ENCODE results near the gene MT1E.
"Not testable (repeated sequence)": the region's sequence is repeated elsewhere in the genome, so short reads cannot be mapped to it uniquely, and the experiment has no call there.

The MT1E gene

GRCh38 chr16:56607109-56607618 lies 18.4 kb upstream of the MT1E start:
- peak; percentile 94 to 95 for DNase-seq (ENCODE audit: low read depth in 2 of 2)

GRCh38 chr16:56607675-56608042 lies 17.9 kb upstream of the MT1E start:
- no peak for DNase-seq (ENCODE audit: low read depth in 2 of 2)

GRCh38 chr16:56608043-56608875 lies 17.3 kb upstream of the MT1E start, which contains the start of gene MT2A:
Gene MT2A (plus strand): TSS chr16:56608584. CDS start chr16:56608656, 72 bp downstream.
- DNase-seq (ENCODE audit: low read depth in 2 of 2), result peak; percentile 88

GRCh38 chr16:56608876-56609462 lies 16.6 kb upstream of the MT1E start:
- DNase-seq (ENCODE audit: low read depth in 2 of 2), result no peak

GRCh38 chr16:56609463-56609921 lies 16.1 kb upstream of the MT1E start:
- DNase-seq (ENCODE audit: low read depth in 2 of 2), result peak in 1 of 2 experiments; percentile 61

- no peak for DNase-seq (ENCODE audit: low read depth in 2 of 2)
Measured at GRCh38 chr16:56610017-56610608, 15.5 kb upstream of the MT1E start.

- no peak for DNase-seq (ENCODE audit: low read depth in 2 of 2)
Measured at GRCh38 chr16:56610609-56611111, 14.9 kb upstream of the MT1E start.

- no peak for DNase-seq (ENCODE audit: low read depth in 2 of 2)
Measured at GRCh38 chr16:56611281-56611833, 14.2 kb upstream of the MT1E start.

GRCh38 chr16:56613706-56614105 lies 11.9 kb upstream of the MT1E start:
- DNase-seq (ENCODE audit: low read depth in 2 of 2), result no peak

- DNase-seq (ENCODE audit: low read depth in 2 of 2), result no peak
Measured at GRCh38 chr16:56614549-56614991, 11.0 kb upstream of the MT1E start.

- DNase-seq (ENCODE audit: low read depth in 2 of 2), result no peak
Measured at GRCh38 chr16:56615353-56615752, 10.2 kb upstream of the MT1E start.

- no peak for DNase-seq (ENCODE audit: low read depth in 2 of 2)
Measured at GRCh38 chr16:56616608-56617211, 8.9 kb upstream of the MT1E start.

GRCh38 chr16:56617212-56618085 lies 8.1 kb upstream of the MT1E start:
- no peak for DNase-seq (ENCODE audit: low read depth in 2 of 2)

GRCh38 chr16:56618138-56618537 lies 7.4 kb upstream of the MT1E start:
- no peak for DNase-seq (ENCODE audit: low read depth in 2 of 2)

GRCh38 chr16:56620339-56620897 lies 5.2 kb upstream of the MT1E start:
- DNase-seq (ENCODE audit: low read depth in 2 of 2), result no peak

- not testable (repeated sequence) for DNase-seq (ENCODE audit: low read depth in 2 of 2)
Measured at GRCh38 chr16:56621665-56622445, 3.7 kb upstream of the MT1E start.

GRCh38 chr16:56623184-56623583 lies 2.4 kb upstream of the MT1E start:
- DNase-seq (ENCODE audit: low read depth in 2 of 2), result not testable (repeated sequence)

- no peak for DNase-seq (ENCODE audit: low read depth in 2 of 2)
Measured at GRCh38 chr16:56623637-56624036, 1.9 kb upstream of the MT1E start.

GRCh38 chr16:56625943-56626654 lies 518 bp downstream of the MT1E start:
- DNase-seq (ENCODE audit: low read depth in 2 of 2), result no peak
